Testis (tissue), 2 donors: Measurements from ENCODE around the gene DUS2.

Experiments
- CTCF ChIP-seq, 3 experiments: fragments of 450-650 bp in 2 of 3; fragments of 200-600 bp in 1 of 3; sonication (generic) in 1 of 3; IDR thresholded peaks; one replicate each; pipeline ENCODE4 v1.5.1; 2016 to 2019; ENCODE audit warnings: antibody characterized with exemption in 3 of 3, mild to moderate bottlenecking in 2 of 3, moderate library complexity in 1 of 3
- POLR2A ChIP-seq: fragments of 450-650 bp; IDR thresholded peaks from one replicate; pipeline ENCODE4 v1.6.1; 2017; ENCODE audit warnings: antibody characterized with exemption, mild to moderate bottlenecking, moderate library complexity

- TF ChIP-seq POLR2A: no peak
- no peak for TF ChIP-seq CTCF (IDR thresholded peaks at IDR 0.05)
These were observed 60.2 kb downstream of the DUS2 start for GRCh38 chr16:68083239-68083781.
